ENCODE results near the gene NTMT1. TPM values are rescaled to one million over a fixed set of nuclear protein-coding genes. Genes with fewer than 3 reads are reported as not detected.

NTMT1 gene
- total and polyA plus RNA-seq, 5 donors = 45.0 to 78.1 (median 50.2) TPM

- intact Hi-C loops (cut with DNase I) = loop anchor here (5.0 to 10.0 kb wide), 2 partner anchors 143 to 145 kb away; no protein-coding TSS in a partner anchor
- WGBS = 79% methylated on average over 12 of the region's 12 CpGs
- Histone ChIP-seq H3K27ac (ENCODE audit: low read length) (no peak overlapping the region), H3K27me3 (ENCODE audit: control insufficient read depth, insufficient read depth) (no peaks in the 10 kb centered on the region), H3K4me3 (ENCODE audit: low read length) (no peak overlapping the region), H3K9me3 (ENCODE audit: control insufficient read depth, low read length) (no peaks in the 10 kb centered on the region), H3K4me1 (ENCODE audit: control insufficient read depth, insufficient read depth, low read length) (peaks cover 6% of the 10 kb centered on the region)
- DNase-seq = peak in 1 of 3 donors; percentile 47
- no peak for ATAC-seq
Measured at GRCh38 chr9:129639756-129640085, 13.8 kb downstream of the NTMT1 start.

GRCh38 chr9:129640086-129640870, 14.3 kb downstream of the NTMT1 start:
- DNase-seq (peak in 2 of 3 donors; percentile 56 to 70), ATAC-seq (no peak)

GRCh38 chr9:129640871-129641749, 15.1 kb downstream of the NTMT1 start:
- Histone ChIP-seq H3K4me1 (ENCODE audit: control insufficient read depth, insufficient read depth, low read length) (peaks cover 6% of the 10 kb centered on the region), H3K9me3 (ENCODE audit: control insufficient read depth, low read length) (no peaks in the 10 kb centered on the region), H3K4me3 (ENCODE audit: low read length) (peak overlapping the region; percentile 68), H3K27ac (ENCODE audit: low read length) (no peak overlapping the region), H3K27me3 (ENCODE audit: control insufficient read depth, insufficient read depth) (no peaks in the 10 kb centered on the region)
- intact Hi-C loops (cut with DNase I) = loop anchor here (5.0 to 10.0 kb wide), 2 partner anchors 141 to 144 kb away; no protein-coding TSS in a partner anchor
- ATAC-seq (peak in 1 of 2 donors; percentile 28), DNase-seq (peak in 2 of 3 donors; percentile 55 to 56)
- 19% methylated on average over 44 of the region's 44 CpGs for WGBS

More at GRCh38 chr9:129640086-129640870, 14.3 kb downstream of the NTMT1 start:
- 68% methylated on average over 25 of the region's 25 CpGs for WGBS
- H3K27ac ChIP-seq (ENCODE audit: low read length) = no peak overlapping the region
- peaks cover 6% of the 10 kb centered on the region for H3K4me1 ChIP-seq (ENCODE audit: control insufficient read depth, insufficient read depth, low read length)
- H3K4me3 ChIP-seq (ENCODE audit: low read length) = no peak overlapping the region
- H3K9me3 ChIP-seq (ENCODE audit: control insufficient read depth, low read length) = no peaks in the 10 kb centered on the region
- H3K27me3 ChIP-seq (ENCODE audit: control insufficient read depth, insufficient read depth) = no peaks in the 10 kb centered on the region
- intact Hi-C loops (cut with DNase I) = loop anchor here (5.0 to 10.0 kb wide), 2 partner anchors 142 to 145 kb away; no protein-coding TSS in a partner anchor

- Histone ChIP-seq H3K27me3 (ENCODE audit: control insufficient read depth, insufficient read depth) (no peaks in the 10 kb centered on the region), H3K4me3 (ENCODE audit: low read length) (peak within 1 kb of the TSS; percentile 68), H3K4me1 (ENCODE audit: control insufficient read depth, insufficient read depth, low read length) (peaks cover 6% of the 10 kb centered on the region), H3K9me3 (ENCODE audit: control insufficient read depth, low read length) (no peaks in the 10 kb centered on the region), H3K27ac (ENCODE audit: low read length) (peak within 1 kb of the TSS; percentile 65)
- peak; percentile 97 for ATAC-seq
- peak; percentile 98 to 99 (median 99) for DNase-seq
- intact Hi-C loops (cut with DNase I) = loop anchor here (5.0 to 10.0 kb wide), 2 partner anchors 140 to 143 kb away; no protein-coding TSS in a partner anchor
- under 1% methylated on average over 93 of the region's 93 CpGs for WGBS
Measured at GRCh38 chr9:129641750-129642585, 16.0 kb downstream of the NTMT1 start, which contains the start of gene ASB6. TSS of gene ASB6 (minus strand) at chr9:129642151. CDS start at chr9:129641999, 152 bp downstream.

- Histone ChIP-seq H3K27ac (ENCODE audit: low read length) (no peak overlapping the region), H3K27me3 (ENCODE audit: control insufficient read depth, insufficient read depth) (no peaks in the 10 kb centered on the region), H3K9me3 (ENCODE audit: control insufficient read depth, low read length) (no peaks in the 10 kb centered on the region), H3K4me3 (ENCODE audit: low read length) (no peak overlapping the region), H3K4me1 (ENCODE audit: control insufficient read depth, insufficient read depth, low read length) (peaks cover 6% of the 10 kb centered on the region)
- ATAC-seq (no peak), DNase-seq (peak in 2 of 3 donors; percentile 51 to 60)
- WGBS = 89% methylated on average over 10 of the region's 10 CpGs
- intact Hi-C loops (cut with DNase I) = loop anchor here (5.0 to 10.0 kb wide), 2 partner anchors 139 to 141 kb away; no protein-coding TSS in a partner anchor
Measured at GRCh38 chr9:129643706-129644105, 17.7 kb downstream of the NTMT1 start.

GRCh38 chr9:129644365-129644764, 18.4 kb downstream of the NTMT1 start:
- H3K27me3 ChIP-seq (ENCODE audit: control insufficient read depth, insufficient read depth) = no peaks in the 10 kb centered on the region
- ATAC-seq (no peak), DNase-seq (peak in 2 of 3 donors; percentile 26 to 39)
- no peak overlapping the region for H3K27ac ChIP-seq (ENCODE audit: low read length)
- WGBS = 66% methylated on average over 11 of the region's 11 CpGs
- H3K4me1 ChIP-seq (ENCODE audit: control insufficient read depth, insufficient read depth, low read length) = peaks cover 6% of the 10 kb centered on the region
- no peak overlapping the region for H3K4me3 ChIP-seq (ENCODE audit: low read length)
- intact Hi-C loops (cut with DNase I) = loop anchor here (5.0 to 10.0 kb wide), 2 partner anchors 138 to 140 kb away; no protein-coding TSS in a partner anchor
- H3K9me3 ChIP-seq (ENCODE audit: control insufficient read depth, low read length) = no peaks in the 10 kb centered on the region

- H3K4me1 ChIP-seq (ENCODE audit: control insufficient read depth, insufficient read depth, low read length) = peaks cover 6% of the 10 kb centered on the region
- no peak overlapping the region for H3K27ac ChIP-seq (ENCODE audit: low read length)
- no peaks in the 10 kb centered on the region for H3K9me3 ChIP-seq (ENCODE audit: control insufficient read depth, low read length)
- intact Hi-C loops (cut with DNase I) = loop anchor here (5.0 to 10.0 kb wide), 2 partner anchors 137 to 140 kb away; no protein-coding TSS in a partner anchor
- WGBS = 68% methylated on average over 17 of the region's 17 CpGs
- ATAC-seq (no peak), DNase-seq (peak in 2 of 3 donors; percentile 32 to 36)
- H3K4me3 ChIP-seq (ENCODE audit: low read length) = no peak overlapping the region
- H3K27me3 ChIP-seq (ENCODE audit: control insufficient read depth, insufficient read depth) = no peaks in the 10 kb centered on the region
Measured at GRCh38 chr9:129644902-129645301, 18.9 kb downstream of the NTMT1 start.

GRCh38 chr9:129646252-129646651, 20.3 kb downstream of the NTMT1 start:
- intact Hi-C loops (cut with DNase I) = loop anchor here in 2 of 4 donors (10.0 kb wide), 1 partner anchor 139 kb away; no protein-coding TSS in a partner anchor
- H3K27ac ChIP-seq (ENCODE audit: low read length) = no peak overlapping the region
- no peaks in the 10 kb centered on the region for H3K9me3 ChIP-seq (ENCODE audit: control insufficient read depth, low read length)
- ATAC-seq (no peak), DNase-seq (peak in 2 of 3 donors; percentile 23 to 41)
- no peak overlapping the region for H3K4me3 ChIP-seq (ENCODE audit: low read length)
- WGBS = 73% methylated on average over 12 of the region's 12 CpGs
- peaks cover 1% of the 10 kb centered on the region for H3K4me1 ChIP-seq (ENCODE audit: control insufficient read depth, insufficient read depth, low read length)
- no peaks in the 10 kb centered on the region for H3K27me3 ChIP-seq (ENCODE audit: control insufficient read depth, insufficient read depth)

GRCh38 chr9:129646654-129647053, 20.7 kb downstream of the NTMT1 start:
- H3K27ac ChIP-seq (ENCODE audit: low read length) = no peak overlapping the region
- no peak overlapping the region for H3K4me3 ChIP-seq (ENCODE audit: low read length)
- intact Hi-C loops (cut with DNase I) = loop anchor here in 2 of 4 donors (10.0 kb wide), 1 partner anchor 138 kb away; no protein-coding TSS in a partner anchor
- H3K4me1 ChIP-seq (ENCODE audit: control insufficient read depth, insufficient read depth, low read length) = no peaks in the 10 kb centered on the region
- H3K9me3 ChIP-seq (ENCODE audit: control insufficient read depth, low read length) = no peaks in the 10 kb centered on the region
- WGBS = 95% methylated on average over 7 of the region's 7 CpGs
- ATAC-seq (no peak), DNase-seq (peak in 2 of 3 donors; percentile 7 to 9)
- no peaks in the 10 kb centered on the region for H3K27me3 ChIP-seq (ENCODE audit: control insufficient read depth, insufficient read depth)

- H3K9me3 ChIP-seq (ENCODE audit: control insufficient read depth, low read length) = no peaks in the 10 kb centered on the region
- H3K27ac ChIP-seq (ENCODE audit: low read length) = no peak overlapping the region
- intact Hi-C loops (cut with DNase I) = loop anchor here in 2 of 4 donors (10.0 kb wide), 1 partner anchor 137 kb away; no protein-coding TSS in a partner anchor
- H3K4me1 ChIP-seq (ENCODE audit: control insufficient read depth, insufficient read depth, low read length) = no peaks in the 10 kb centered on the region
- DNase-seq (peak in 1 of 3 donors; percentile 14), ATAC-seq (no peak)
- H3K4me3 ChIP-seq (ENCODE audit: low read length) = no peak overlapping the region
- 88% methylated on average over 10 of the region's 10 CpGs for WGBS
- no peaks in the 10 kb centered on the region for H3K27me3 ChIP-seq (ENCODE audit: control insufficient read depth, insufficient read depth)
Measured at GRCh38 chr9:129647635-129648034, 21.7 kb downstream of the NTMT1 start.

Data from right cardiac atrium (tissue), 5 donors.